Tibial nerve (tissue), 4 donors: ENCODE data around the gene B4GALT3. TPM values are rescaled to one million over a fixed set of nuclear protein-coding genes. Genes with fewer than 3 reads are reported as not detected.

Source experiments
- DNase-seq, 2 donors: peaks; one replicate each; pipeline ENCODE4 v3.0.0-alpha.2; 2019; ENCODE audit warnings: low spot score in 2 of 2
- H3K27ac ChIP-seq, 4 donors: fragments of 200-600 bp; sonication (generic) in 3 of 4; one replicate each; pipeline ENCODE4 v1.5.1; 2017 to 2019; ENCODE audit warnings: mild to moderate bottlenecking in 1 of 4
- H3K27me3 ChIP-seq, 2 donors: fragments of 200-600 bp; sonication (generic) in 1 of 2; one replicate each; pipeline versions ENCODE4 v1.5.1 to v1.6.0; 2017 to 2019
- H3K36me3 ChIP-seq, 3 donors: fragments of 200-600 bp; sonication (generic); one replicate each; pipeline ENCODE4 v1.5.1; 2018 to 2019
- H3K4me1 ChIP-seq, 4 donors: fragments of 200-600 bp; sonication (generic) in 3 of 4; one replicate each; pipeline ENCODE4 v1.5.1; 2017 to 2019
- H3K4me3 ChIP-seq, 4 donors: fragments of 200-600 bp; sonication (generic) in 3 of 4; one replicate each; pipeline ENCODE4 v1.5.1; 2017 to 2019; ENCODE audit warnings: mild to moderate bottlenecking in 1 of 4, moderate library complexity in 1 of 4
- H3K9me3 ChIP-seq, 4 donors: fragments of 200-600 bp; sonication (generic) in 3 of 4; one replicate each; pipeline ENCODE4 v1.5.1; 2017 to 2019
- CTCF ChIP-seq, 5 experiments: fragments of 200-600 bp in 3 of 5; fragments of 450-650 bp in 2 of 5; sonication (generic) in 3 of 5; IDR thresholded peaks; one replicate each; pipeline ENCODE4 v1.5.1; 2016 to 2019; ENCODE audit warnings: antibody characterized with exemption in 5 of 5, mild to moderate bottlenecking in 3 of 5, moderate library complexity in 2 of 5
- EP300 ChIP-seq, 2 donors: sonication (generic); formaldehyde crosslinking; IDR thresholded peaks; one replicate each; pipeline ENCODE4 v1.6.1; 2017; ENCODE audit warnings: antibody characterized with exemption in 2 of 2, mild to moderate bottlenecking in 1 of 2
- POLR2A ChIP-seq, 2 donors: fragments of 450-650 bp; IDR thresholded peaks; one replicate each; pipeline ENCODE4 v1.6.1; 2017; ENCODE audit warnings: antibody characterized with exemption in 2 of 2, mild to moderate bottlenecking in 2 of 2, moderate library complexity in 2 of 2
- WGBS, 2 donors: methylation state at CpG; one replicate each; pipeline ENCODE4 v1.1.5; 2018; 5-methylcytosine and 5-hydroxymethylcytosine counted together
- total RNA-seq, 4 donors: library from RNA; depleted of rRNA; stranded (reverse); fragments of >200 nt; gene quantifications; one replicate each; pipeline ENCODE4 v1.1.0, GENCODE V29; 2016

The B4GALT3 gene
- total RNA-seq, 4 donors from 2014 or later: 18.8 to 41.4 (median 24.3) TPM

DNA sequence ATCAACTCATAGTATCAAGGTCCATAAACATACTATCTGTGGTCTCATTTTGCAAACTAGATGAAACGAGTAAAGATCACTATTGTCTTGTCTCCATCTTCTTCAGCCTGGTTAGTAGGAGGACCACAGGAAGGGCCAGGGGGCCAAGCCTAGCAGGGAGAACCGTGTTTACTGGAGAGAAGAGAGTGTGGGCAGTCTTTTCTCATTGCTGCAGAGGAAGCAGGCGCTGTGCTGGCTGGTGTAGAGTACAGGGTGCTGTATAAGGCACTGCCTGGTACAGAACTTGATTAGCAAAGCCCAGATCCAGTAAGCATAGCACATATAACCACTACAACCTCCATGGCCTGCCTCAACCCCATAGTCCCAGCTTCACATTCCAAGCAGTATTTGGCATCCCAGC is 10.0 kb upstream of the B4GALT3 start:
- DNase-seq: no peak
- H3K27ac ChIP-seq: no peak overlapping the region

GRCh38 chr1:161185732-161186311 is 8.5 kb upstream of the B4GALT3 start:
- H3K4me1 ChIP-seq: peaks cover 0 to 32% (median 12%) of the 10 kb centered on the region in 4 donors
- H3K27ac ChIP-seq: peak overlapping the region in 3 of 4 donors; percentile 56 to 73 (median 62)
- H3K27me3 ChIP-seq: no peaks in the 10 kb centered on the region
- H3K9me3 ChIP-seq: no peaks in the 10 kb centered on the region
- no peak for DNase-seq
- H3K4me3 ChIP-seq: no peak overlapping the region
- 31% methylated on average over 2 of the region's 2 CpGs for WGBS, 2 donors
- TF ChIP-seq EP300 (IDR thresholded peaks at IDR 0.05) (no peak), POLR2A (IDR thresholded peaks at IDR 0.05) (no peak), CTCF (IDR thresholded peaks at IDR 0.05) (no peak)
- H3K36me3 ChIP-seq: peaks cover 0 to 3% (median 0%) of the 10 kb centered on the region in 3 donors

More for the DNA sequence above, 10.0 kb upstream of the B4GALT3 start:
- Histone ChIP-seq H3K27me3 (no peaks in the 10 kb centered on the region), H3K4me3 (no peak overlapping the region), H3K9me3 (no peaks in the 10 kb centered on the region), H3K36me3 (peaks cover 0 to 17% (median 0%) of the 10 kb centered on the region in 3 donors), H3K4me1 (peaks cover 0 to 30% (median 13%) of the 10 kb centered on the region in 4 donors)
- TF ChIP-seq CTCF (IDR thresholded peaks at IDR 0.05) (no peak), EP300 (IDR thresholded peaks at IDR 0.05) (no peak), POLR2A (IDR thresholded peaks at IDR 0.05) (no peak)
- WGBS, 2 donors: 70 to 72% methylated on average over 3 of the region's 3 CpGs

GRCh38 chr1:161185282-161185682 is 8.0 kb upstream of the B4GALT3 start:
- no peaks in the 10 kb centered on the region for H3K36me3 ChIP-seq
- H3K4me3 ChIP-seq: no peak overlapping the region
- peak in 1 of 2 donors; percentile 70 for TF ChIP-seq EP300 (IDR thresholded peaks at IDR 0.05)
- no peak for TF ChIP-seq POLR2A (IDR thresholded peaks at IDR 0.05)
- H3K27ac ChIP-seq: peak overlapping the region in 3 of 4 donors; percentile 56 to 73 (median 62)
- H3K9me3 ChIP-seq: no peaks in the 10 kb centered on the region
- H3K27me3 ChIP-seq: no peaks in the 10 kb centered on the region
- DNase-seq: peak in 1 of 2 donors; percentile 80
- WGBS, 2 donors: 7 to 16% methylated on average over 3 of the region's 3 CpGs
- H3K4me1 ChIP-seq: peaks cover 0 to 32% (median 10%) of the 10 kb centered on the region in 4 donors

GRCh38 chr1:161182214-161182613 is 4.9 kb upstream of the B4GALT3 start:
- H3K36me3 ChIP-seq: no peaks in the 10 kb centered on the region
- peak overlapping the region in 2 of 4 donors; percentile 21 to 75 for H3K27ac ChIP-seq
- peaks cover 0 to 31% (median 13%) of the 10 kb centered on the region in 4 donors for H3K4me1 ChIP-seq
- 100% methylated on average over 1 of the region's 1 CpG for WGBS, 2 donors
- no peak for TF ChIP-seq POLR2A (IDR thresholded peaks at IDR 0.05)
- no peak for TF ChIP-seq EP300 (IDR thresholded peaks at IDR 0.05)
- TF ChIP-seq CTCF (IDR thresholded peaks at IDR 0.05): no peak
- H3K4me3 ChIP-seq: no peak overlapping the region
- H3K27me3 ChIP-seq: no peaks in the 10 kb centered on the region
- DNase-seq: no peak
- H3K9me3 ChIP-seq: no peaks in the 10 kb centered on the region

GRCh38 chr1:161180639-161181038 is 3.3 kb upstream of the B4GALT3 start:
- no peak for TF ChIP-seq EP300 (IDR thresholded peaks at IDR 0.05)
- TF ChIP-seq POLR2A (IDR thresholded peaks at IDR 0.05): no peak
- TF ChIP-seq CTCF (IDR thresholded peaks at IDR 0.05): peak in 3 of 5 experiments; percentile 12 to 20 (median 18)
- no peaks in the 10 kb centered on the region for H3K27me3 ChIP-seq
- peaks cover 0 to 4% (median 0%) of the 10 kb centered on the region in 3 donors for H3K36me3 ChIP-seq
- H3K4me1 ChIP-seq: peaks cover 0 to 34% (median 17%) of the 10 kb centered on the region in 4 donors
- 37 to 59% methylated on average over 1 of the region's 1 CpG for WGBS, 2 donors
- no peak overlapping the region for H3K27ac ChIP-seq
- no peaks in the 10 kb centered on the region for H3K9me3 ChIP-seq
- DNase-seq: no peak
- no peak overlapping the region for H3K4me3 ChIP-seq
